ENCODE results near the gene ARID5B.
A peak's percentile ranks its signal among the peaks of the same experiment; 100 is the strongest.

Gene ARID5B

GRCh38 chr10:61991166-61991565 is 89.7 kb downstream of the ARID5B start:
- no peak for DNase-seq (ENCODE audit: low read depth)

- DNase-seq (ENCODE audit: low read depth), result no peak
These were observed 90.6 kb downstream of the ARID5B start for GRCh38 chr10:61992059-61992460.

- peak; percentile 8 for DNase-seq (ENCODE audit: low read depth)
These were observed 91.5 kb downstream of the ARID5B start for GRCh38 chr10:61992671-61993668.

GRCh38 chr10:61993711-61994401 is 92.4 kb downstream of the ARID5B start:
- no peak for DNase-seq (ENCODE audit: low read depth)

- DNase-seq (ENCODE audit: low read depth), result no peak
These were observed 93.1 kb downstream of the ARID5B start for GRCh38 chr10:61994405-61995219.

GRCh38 chr10:61995220-61995503 is 93.7 kb downstream of the ARID5B start:
- no peak for DNase-seq (ENCODE audit: low read depth)

GRCh38 chr10:61998937-61999336 is 97.4 kb downstream of the ARID5B start:
- DNase-seq (ENCODE audit: low read depth), result no peak

- no peak for DNase-seq (ENCODE audit: low read depth)
These were observed 98.6 kb downstream of the ARID5B start for GRCh38 chr10:62000037-62000603.

GRCh38 chr10:62000726-62001125 is 99.2 kb downstream of the ARID5B start:
- no peak for DNase-seq (ENCODE audit: low read depth)

GRCh38 chr10:62001898-62002297 is 100.4 kb downstream of the ARID5B start:
- DNase-seq (ENCODE audit: low read depth), result no peak

GRCh38 chr10:62002753-62003152 is 101.3 kb downstream of the ARID5B start:
- no peak for DNase-seq (ENCODE audit: low read depth)

- no peak for DNase-seq (ENCODE audit: low read depth)
These were observed 102.5 kb downstream of the ARID5B start for GRCh38 chr10:62004042-62004441.

GRCh38 chr10:62005281-62005680 is 103.8 kb downstream of the ARID5B start:
- no peak for DNase-seq (ENCODE audit: low read depth)

- DNase-seq (ENCODE audit: low read depth), result no peak
These were observed 104.2 kb downstream of the ARID5B start for GRCh38 chr10:62005687-62006086.

- DNase-seq (ENCODE audit: low read depth), result no peak
These were observed 105.6 kb downstream of the ARID5B start for GRCh38 chr10:62007145-62007544.

GRCh38 chr10:62008196-62008595 is 106.7 kb downstream of the ARID5B start:
- no peak for DNase-seq (ENCODE audit: low read depth)

GRCh38 chr10:62008946-62009345 is 107.4 kb downstream of the ARID5B start:
- DNase-seq (ENCODE audit: low read depth), result no peak

GRCh38 chr10:62010366-62010765 is 108.9 kb downstream of the ARID5B start:
- DNase-seq (ENCODE audit: low read depth), result no peak

- DNase-seq (ENCODE audit: low read depth), result no peak
These were observed 110.1 kb downstream of the ARID5B start for GRCh38 chr10:62011558-62011957.

- DNase-seq (ENCODE audit: low read depth), result no peak
These were observed 110.8 kb downstream of the ARID5B start for GRCh38 chr10:62012318-62012717.

GRCh38 chr10:62014510-62014909 is 113.0 kb downstream of the ARID5B start:
- DNase-seq (ENCODE audit: low read depth), result no peak

- no peak for DNase-seq (ENCODE audit: low read depth)
These were observed 114.5 kb downstream of the ARID5B start for GRCh38 chr10:62015994-62016393.

Measured in stimulated activated CD8-positive, alpha-beta memory T cell treated with anti-CD3 and anti-CD28 coated beads, Interleukin-7, amount 100 ng/mL, for 24 hours (primary cell).